Cardiac muscle cell (in vitro differentiated cells and primary cell): Measurements from ENCODE around the gene TMEM139. TPM values are rescaled to one million over a fixed set of nuclear protein-coding genes. Genes with fewer than 3 reads are reported as not detected.

ENCODE experiments used
- DNase-seq, 2 donors: peaks; one replicate each; pipeline versions ENCODE4 v3.0.0 to v3.0.0-alpha.2; 2010 to 2017; ENCODE audit warnings: low read depth in 1 of 2, low spot score in 1 of 2
- H3K27ac ChIP-seq: fragments of 200-600 bp; sonication (generic); 2 replicates; pipeline ENCODE4 v1.5.1; 2016
- H3K27me3 ChIP-seq: fragments of 200-600 bp; sonication (generic); 2 replicates; pipeline ENCODE4 v1.6.0; 2016; ENCODE audit warnings: control low read depth
- H3K36me3 ChIP-seq: fragments of 200-600 bp; sonication (generic); 2 replicates; pipeline ENCODE4 v1.5.1; 2016; ENCODE audit warnings: control low read depth
- H3K4me1 ChIP-seq: fragments of 200-600 bp; sonication (generic); 2 replicates; pipeline ENCODE4 v1.8.1; 2017; ENCODE audit warnings: low read depth, mild to moderate bottlenecking, mixed run types
- H3K4me3 ChIP-seq: fragments of 200-600 bp; sonication (generic); 2 replicates; pipeline ENCODE4 v1.5.1; 2016; ENCODE audit warnings: mild to moderate bottlenecking
- H3K9me3 ChIP-seq: fragments of 200-600 bp; sonication (generic); 2 replicates; pipeline ENCODE4 v1.5.1; 2017; ENCODE audit warnings: low read depth, mild to moderate bottlenecking, control low read depth
- CTCF ChIP-seq: IDR thresholded peaks from 2 replicates; pipeline ENCODE4 v1.5.1; 2012; ENCODE audit warnings: low read depth, mild to moderate bottlenecking, low read length
- polyA plus RNA-seq: library from polyadenylated mRNA; unstranded; fragments of >200 nt; fragmentation: Nextera tagmentation; extraction: Ambion mirVana; gene quantifications from 2 replicates; pipeline ENCODE4 v1.2.1, GENCODE V29; 2016
- total RNA-seq: library from RNA; depleted of rRNA; stranded (reverse); fragments of >200 nt; gene quantifications from 2 replicates; pipeline ENCODE4 v1.2.3, GENCODE V29; 2016

Gene TMEM139
- total and polyA plus RNA-seq, 2 experiments from 2014 or later: 0.69 to 2.0 TPM

DNA sequence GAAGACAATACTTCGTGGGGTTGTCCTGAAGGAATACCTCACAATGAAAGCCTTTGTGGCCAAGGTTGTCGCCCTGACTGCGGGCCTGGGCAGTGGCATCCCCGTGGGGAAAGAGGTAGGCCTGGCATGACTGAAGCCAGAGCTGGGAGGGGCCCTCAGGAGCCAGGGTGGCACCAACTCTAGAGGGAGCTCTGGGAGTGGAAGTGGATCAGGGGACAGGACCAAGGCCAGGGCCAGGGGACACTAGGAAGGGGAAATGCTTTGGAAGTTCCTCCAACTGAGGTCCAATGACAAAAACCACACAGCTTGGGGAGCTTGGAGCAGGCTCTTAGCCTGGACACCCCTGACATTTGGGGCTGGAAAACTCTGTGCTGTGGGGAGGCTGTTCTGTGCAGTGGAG lies 37.0 kb downstream of the TMEM139 start:
- no peak overlapping the region for H3K4me3 ChIP-seq
- H3K4me1 ChIP-seq: no peaks in the 10 kb centered on the region
- TF ChIP-seq CTCF: peak; percentile 9
- no peak overlapping the region for H3K27ac ChIP-seq
- no peak for DNase-seq
- H3K27me3 ChIP-seq: no peaks in the 10 kb centered on the region
- H3K9me3 ChIP-seq: no peaks in the 10 kb centered on the region
- no peaks in the 10 kb centered on the region for H3K36me3 ChIP-seq

- no peaks in the 10 kb centered on the region for H3K27me3 ChIP-seq
- TF ChIP-seq CTCF: no peak
- no peaks in the 10 kb centered on the region for H3K4me1 ChIP-seq
- no peak overlapping the region for H3K4me3 ChIP-seq
- DNase-seq: no peak
- no peaks in the 10 kb centered on the region for H3K9me3 ChIP-seq
- no peak overlapping the region for H3K27ac ChIP-seq
- H3K36me3 ChIP-seq: no peaks in the 10 kb centered on the region
Measured at GRCh38 chr7:143322760-143323633, 38.2 kb downstream of the TMEM139 start.

GRCh38 chr7:143323653-143324052 lies 38.9 kb downstream of the TMEM139 start:
- Histone ChIP-seq H3K27me3 (no peaks in the 10 kb centered on the region), H3K27ac (no peak overlapping the region), H3K36me3 (no peaks in the 10 kb centered on the region), H3K4me3 (no peak overlapping the region), H3K9me3 (no peaks in the 10 kb centered on the region), H3K4me1 (no peaks in the 10 kb centered on the region)
- TF ChIP-seq CTCF: no peak
- DNase-seq: no peak

GRCh38 chr7:143325240-143325639 lies 40.5 kb downstream of the TMEM139 start:
- no peak for TF ChIP-seq CTCF
- no peaks in the 10 kb centered on the region for H3K4me1 ChIP-seq
- H3K9me3 ChIP-seq: no peaks in the 10 kb centered on the region
- H3K27ac ChIP-seq: no peak overlapping the region
- H3K4me3 ChIP-seq: no peak overlapping the region
- no peaks in the 10 kb centered on the region for H3K27me3 ChIP-seq
- no peak for DNase-seq
- no peaks in the 10 kb centered on the region for H3K36me3 ChIP-seq

GRCh38 chr7:143327903-143328302 lies 43.1 kb downstream of the TMEM139 start:
- Histone ChIP-seq H3K4me3 (no peak overlapping the region), H3K4me1 (no peaks in the 10 kb centered on the region), H3K27ac (no peak overlapping the region), H3K36me3 (no peaks in the 10 kb centered on the region), H3K27me3 (no peaks in the 10 kb centered on the region), H3K9me3 (no peaks in the 10 kb centered on the region)
- DNase-seq: no peak
- TF ChIP-seq CTCF: no peak
